NB4 (cell line): ENCODE results near the gene ELOVL3.

Source experiments
- DNase-seq: peaks from one replicate; pipeline ENCODE4 v3.0.0; 2010; ENCODE audit warnings: low read depth
- H3K4me3 ChIP-seq: one replicate; pipeline ENCODE4 v1.5.1; 2011; ENCODE audit warnings: mild to moderate bottlenecking, low read depth, low read length, moderate library complexity
- CTCF ChIP-seq: IDR thresholded peaks from one replicate; pipeline ENCODE4 v1.5.1; 2012; ENCODE audit warnings: low read depth, low read length
- MAX ChIP-seq: IDR thresholded peaks from 2 replicates; pipeline ENCODE4 v1.6.1; 2011; ENCODE audit warnings: low read depth, low read length
- MYC ChIP-seq: IDR thresholded peaks from 2 replicates; pipeline ENCODE4 v1.6.1; 2011; ENCODE audit warnings: low read depth, low read length
- POLR2A ChIP-seq: IDR thresholded peaks from 2 replicates; pipeline ENCODE4 v1.6.1; 2011; ENCODE audit warnings: mild to moderate bottlenecking; ENCODE audit not compliant: insufficient read length; ENCODE audit errors: extremely low read depth

Gene ELOVL3

GRCh38 chr10:102240467-102241031 lies 14.4 kb downstream of the ELOVL3 start:
- TF ChIP-seq CTCF, result no peak
- TF ChIP-seq MYC, result no peak
- no peak for TF ChIP-seq MAX
- H3K4me3 ChIP-seq, result no peak overlapping the region
- DNase-seq, result no peak

- TF ChIP-seq MYC (no peak), MAX (no peak), CTCF (no peak), POLR2A (no peak)
- peak overlapping the region; percentile 21 for H3K4me3 ChIP-seq
- no peak for DNase-seq
Observed at GRCh38 chr10:102241032-102241443, 14.9 kb downstream of the ELOVL3 start.

GRCh38 chr10:102241444-102242117 lies 15.5 kb downstream of the ELOVL3 start, which contains the start of gene PITX3:
Gene PITX3, minus strand, starts transcription at chr10:102241512. Its CDS starts 9,432 bp downstream, at chr10:102232080.
- H3K4me3 ChIP-seq, result peak within 1 kb of the TSS; percentile 38
- no peak for TF ChIP-seq POLR2A
- TF ChIP-seq CTCF, result no peak
- peak; percentile 86 for DNase-seq

- no peak for TF ChIP-seq CTCF
- H3K4me3 ChIP-seq, result peak overlapping the region; percentile 38
- DNase-seq, result no peak
Observed at GRCh38 chr10:102242118-102242485, 16.0 kb downstream of the ELOVL3 start.

GRCh38 chr10:102243309-102243708 lies 17.2 kb downstream of the ELOVL3 start:
- TF ChIP-seq MAX (no peak), CTCF (no peak), MYC (no peak), POLR2A (no peak)
- no peak for DNase-seq
- H3K4me3 ChIP-seq, result no peak overlapping the region
